K562 (cell line): ENCODE measurements around the gene PGM2L1.

Experiments
- CBX3 ChIP-seq, 2 experiments: IDR thresholded peaks; 1 replicate in 1 of 2; 2 replicates in 1 of 2; pipeline ENCODE4 v1.6.1; 2012; ENCODE audit warnings: inconsistent platforms in 2 of 2, low read length in 2 of 2, borderline replicate concordance in 1 of 2, control low read depth in 1 of 2
- HDAC3 ChIP-seq: fragments of 450-650 bp; IDR thresholded peaks from 2 replicates; pipeline ENCODE4 v1.6.1; 2018; ENCODE audit warnings: borderline replicate concordance, mild to moderate bottlenecking, moderate library complexity; ENCODE audit not compliant: partially characterized antibody
- MXD1 ChIP-seq: fragments of 250-450 bp; sonication (Bioruptor Pico); IDR thresholded peaks from 2 replicates; pipeline ENCODE4 v1.8.0; 2021; ENCODE audit warnings: borderline replicate concordance, mild to moderate bottlenecking, moderate library complexity; ENCODE audit not compliant: poor library complexity, severe bottlenecking

GRCh38 chr11:74446532-74446938 is 48.3 kb upstream of the PGM2L1 start:
- TF ChIP-seq CBX3 (IDR thresholded peaks at IDR 0.05; ENCODE audit: borderline replicate concordance in 1 of 2, low read length in 2 of 2) (no peak), HDAC3 (no peak), MXD1 (CRISPR knock-in tag) (no peak)
